ENCODE data around the gene DDX1.

The DDX1 gene

DNA sequence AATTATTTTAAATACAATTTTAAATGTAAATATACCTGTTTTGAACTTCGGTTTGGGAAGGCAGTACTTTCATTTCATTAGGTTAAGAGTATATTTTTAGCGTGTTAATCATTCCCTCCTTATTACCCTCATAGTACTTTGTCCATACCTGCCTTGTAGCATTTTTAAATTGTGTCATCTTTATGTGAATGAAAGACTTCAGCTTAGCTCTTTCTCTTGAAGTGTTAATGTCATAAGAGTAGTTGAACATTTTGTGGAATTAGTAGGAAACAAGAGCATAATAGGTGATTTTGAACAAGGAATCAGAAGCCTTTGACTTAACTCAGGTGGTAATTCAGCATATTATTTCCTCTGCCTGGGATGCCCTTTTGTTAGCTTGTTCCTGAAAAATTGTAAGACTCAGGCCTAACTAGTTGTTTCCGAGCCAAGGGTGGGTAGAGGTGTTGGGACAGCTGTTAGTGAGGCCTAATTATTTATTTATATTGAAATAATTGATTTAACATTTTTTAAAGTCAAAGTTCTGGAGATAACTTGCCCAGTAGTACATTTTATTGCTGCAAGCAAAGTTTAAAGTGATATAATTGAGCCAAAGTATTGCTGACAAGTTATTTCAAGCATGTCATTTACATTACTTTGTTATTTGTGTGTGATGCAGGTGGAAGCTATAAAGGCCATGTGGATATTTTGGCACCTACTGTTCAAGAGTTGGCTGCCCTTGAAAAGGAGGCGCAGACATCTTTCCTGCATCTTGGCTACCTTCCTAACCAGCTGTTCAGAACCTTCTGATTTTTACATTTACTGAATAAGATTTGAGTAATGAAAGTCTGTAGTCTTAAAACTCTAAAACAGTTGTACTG, 38.7 kb downstream of the DDX1 start:
- FAIRE-seq = no peak

DNA sequence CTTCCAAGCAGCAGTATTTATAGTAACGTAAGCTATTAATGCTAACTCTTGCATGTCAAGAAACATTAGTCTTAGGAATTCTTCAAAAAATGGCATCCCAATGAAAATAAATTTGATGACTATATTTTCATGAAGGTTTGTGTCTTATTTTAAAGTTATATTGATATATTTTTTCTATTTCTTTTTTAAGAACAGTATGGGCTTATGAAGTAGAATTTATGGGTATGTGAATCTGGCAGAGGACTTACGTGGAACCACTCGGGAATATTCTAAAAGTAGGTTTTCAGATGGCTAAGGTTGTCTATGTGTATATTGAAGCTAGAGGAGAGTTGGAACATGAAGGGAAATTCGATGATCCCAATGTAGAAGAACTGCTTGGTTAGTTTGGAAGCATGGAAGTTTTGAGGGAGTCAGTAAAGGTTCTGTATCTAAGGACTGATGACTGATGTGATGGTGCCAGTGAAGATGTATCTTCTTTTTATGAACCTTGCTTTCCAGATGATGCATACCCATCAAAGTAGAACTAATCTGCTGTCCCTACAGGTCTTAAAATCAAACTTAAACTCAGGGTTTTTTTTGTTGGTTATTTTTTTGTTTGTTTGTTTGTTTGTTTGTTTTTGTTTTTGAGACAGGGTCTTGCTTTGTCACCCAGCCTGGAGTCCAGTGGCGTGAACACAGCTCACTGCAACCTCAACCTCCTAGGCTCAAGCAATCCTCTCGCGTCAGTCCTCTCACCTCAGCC, 39.5 kb downstream of the DDX1 start:
- FAIRE-seq = no peak

DNA sequence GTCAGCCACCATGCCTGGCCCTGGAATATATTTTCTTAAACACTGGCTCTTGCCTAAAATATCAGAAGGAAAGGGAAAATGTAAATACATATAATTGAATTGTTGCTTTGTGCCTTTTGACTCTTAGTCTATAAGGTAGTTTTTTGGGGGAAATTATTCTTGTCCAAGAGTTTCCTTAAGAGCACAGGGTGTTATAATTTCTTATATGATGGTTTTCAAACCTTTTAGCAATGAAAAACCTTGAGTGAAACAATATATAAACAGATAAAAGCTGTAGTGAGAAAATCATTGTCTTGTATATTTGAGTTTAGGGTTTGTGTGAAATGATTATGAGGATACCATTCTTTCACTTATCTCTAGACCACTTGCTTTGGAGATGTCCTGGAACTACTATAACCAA, 40.2 kb downstream of the DDX1 start:
- FAIRE-seq = no peak

DNA sequence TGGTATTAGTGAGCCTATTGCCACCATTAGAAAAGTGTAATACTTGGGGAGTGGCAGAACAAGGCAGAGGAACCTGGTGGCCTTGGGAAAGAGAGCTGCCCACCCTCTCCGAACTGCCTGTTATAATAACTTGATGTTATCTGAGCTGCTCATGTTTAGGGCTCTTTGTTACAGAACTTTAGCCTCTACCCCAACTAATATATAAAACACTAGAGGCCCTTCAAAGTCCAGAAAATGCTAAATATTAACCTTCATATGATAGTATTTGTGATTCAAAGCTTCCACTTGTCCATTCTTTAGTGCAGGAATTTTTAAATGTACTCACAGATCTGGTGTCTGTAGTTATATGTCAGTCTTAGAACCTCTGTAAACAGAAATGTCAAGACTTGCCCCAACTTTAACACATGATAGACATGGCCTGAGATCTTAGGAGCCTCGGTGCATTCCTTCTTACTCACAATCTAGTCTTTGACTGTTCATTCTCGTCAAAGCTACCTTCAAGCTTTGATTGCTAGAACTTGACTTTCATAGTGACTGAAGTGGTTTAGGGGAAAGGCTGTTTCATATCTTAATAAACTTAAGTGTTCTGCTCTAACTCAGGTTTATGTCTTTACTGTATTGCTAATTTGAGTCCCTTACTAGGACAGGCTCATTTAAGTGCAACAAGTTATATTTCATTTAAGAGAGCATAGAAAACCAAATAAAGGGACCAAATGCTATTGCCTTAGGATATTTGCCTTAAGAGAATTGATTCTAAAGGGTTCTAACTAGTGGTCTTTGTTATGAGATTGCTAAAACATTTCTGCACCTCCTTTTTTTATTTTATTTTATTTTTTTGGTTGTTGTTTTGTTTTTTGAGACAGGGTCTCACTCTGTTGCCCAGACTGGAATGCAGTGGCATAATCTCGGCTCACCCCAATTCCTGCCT, 41.6 kb downstream of the DDX1 start:
- FAIRE-seq = no peak

DNA sequence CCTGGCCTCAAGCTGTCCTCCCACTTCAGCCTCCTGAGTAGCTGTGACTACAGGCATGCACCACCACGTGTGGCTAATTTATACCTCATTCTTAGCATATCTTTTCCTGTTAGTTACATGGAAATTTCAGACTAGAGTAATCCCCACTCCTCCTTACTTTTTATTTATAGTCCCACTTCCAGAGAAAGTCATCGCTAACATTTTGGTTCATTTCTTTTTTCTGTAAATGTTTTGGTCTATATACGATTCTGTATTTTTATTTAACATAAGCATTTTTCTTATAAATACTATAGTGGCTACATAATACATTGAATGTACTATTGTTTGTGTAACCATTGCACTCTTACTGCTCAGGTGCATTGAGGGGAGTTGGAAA, 42.3 kb downstream of the DDX1 start:
- FAIRE-seq = no peak

DNA sequence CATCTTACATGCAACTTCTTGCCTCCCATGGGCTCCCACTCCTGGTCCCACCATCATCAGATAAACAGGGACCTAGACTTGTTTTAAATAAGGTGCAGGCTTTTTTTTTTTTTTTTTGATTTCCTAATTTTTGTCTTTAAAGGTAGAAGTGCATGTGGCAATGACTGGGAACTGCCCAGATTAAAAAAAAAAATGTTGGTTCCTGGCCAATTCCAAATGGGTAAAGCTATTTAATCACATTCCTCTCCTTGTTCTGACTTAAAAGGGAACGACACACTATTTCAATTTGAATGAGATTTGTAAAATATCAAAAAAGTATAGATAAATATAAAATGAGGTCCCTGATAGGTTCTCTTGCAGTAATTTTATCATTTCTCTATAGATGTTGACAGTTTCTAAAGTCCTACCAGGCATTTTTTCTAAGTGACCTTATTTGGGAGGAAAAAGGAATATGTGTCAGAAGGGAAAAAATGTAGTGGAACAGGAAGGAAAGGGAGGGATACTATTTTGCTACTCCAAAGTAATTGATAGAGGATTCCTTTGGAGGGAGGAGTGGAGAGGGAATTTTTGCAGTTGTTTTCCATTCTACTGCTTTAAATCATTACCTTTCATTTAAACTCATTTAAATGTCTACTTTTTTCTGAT, 43.3 kb downstream of the DDX1 start:
- no peak for FAIRE-seq

DNA sequence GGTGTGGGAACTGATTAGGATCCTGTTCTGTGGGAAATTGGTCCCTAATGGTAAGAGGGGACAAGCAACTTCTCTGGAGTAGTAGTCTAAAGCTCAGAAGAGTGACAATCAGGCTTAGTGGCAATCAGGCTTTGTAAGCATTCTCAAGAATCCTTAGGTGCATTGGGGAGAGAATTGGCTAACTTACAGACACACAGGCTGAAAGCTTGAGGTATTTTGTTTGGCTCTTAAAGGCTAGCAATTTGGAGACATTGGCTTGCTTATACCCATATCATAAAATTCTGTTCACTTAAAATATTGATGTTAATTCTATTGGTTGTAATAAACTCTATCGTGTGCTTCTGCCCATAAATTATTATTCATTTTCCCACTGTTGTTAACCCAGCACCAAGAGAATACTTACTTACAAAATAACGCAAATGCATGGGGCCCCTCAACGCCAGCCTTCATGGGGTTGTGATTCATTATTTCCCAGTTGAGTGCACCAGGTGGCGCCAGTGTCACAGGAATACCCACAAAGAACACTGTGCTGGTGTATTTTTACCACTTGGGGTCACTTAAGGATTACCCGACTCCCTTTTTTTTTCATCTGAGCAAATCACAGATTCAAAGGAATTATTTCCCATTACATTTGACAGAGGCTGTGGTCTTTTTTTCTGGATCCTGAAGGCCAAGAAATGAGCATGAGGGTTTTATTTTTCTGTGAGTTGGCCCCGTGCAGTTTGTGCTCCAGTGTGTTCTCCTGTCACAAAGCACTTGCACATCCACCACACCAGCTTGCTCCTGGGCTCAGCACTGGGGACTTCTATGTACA, 45.5 kb downstream of the DDX1 start:
- FAIRE-seq = no peak

DNA sequence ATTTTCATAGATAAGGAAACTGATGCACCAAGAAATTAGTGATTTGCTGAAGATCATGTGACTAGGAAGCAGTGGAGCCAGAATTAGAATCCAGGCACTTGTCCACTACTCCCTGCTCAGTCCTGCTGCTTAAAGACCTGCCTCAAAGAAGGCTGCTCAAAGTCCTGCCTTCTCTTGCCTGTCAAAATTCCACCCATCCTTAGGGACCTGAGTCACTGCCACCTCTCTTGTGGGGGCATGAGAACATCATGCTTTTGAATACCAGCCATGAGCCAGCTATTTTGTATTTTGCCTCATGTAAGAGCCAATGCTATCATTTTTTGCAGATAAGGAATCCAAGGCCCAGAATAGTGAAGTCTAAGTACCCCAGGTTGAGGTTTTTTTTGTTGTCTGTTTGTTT, 47.1 kb downstream of the DDX1 start:
- FAIRE-seq = no peak

DNA sequence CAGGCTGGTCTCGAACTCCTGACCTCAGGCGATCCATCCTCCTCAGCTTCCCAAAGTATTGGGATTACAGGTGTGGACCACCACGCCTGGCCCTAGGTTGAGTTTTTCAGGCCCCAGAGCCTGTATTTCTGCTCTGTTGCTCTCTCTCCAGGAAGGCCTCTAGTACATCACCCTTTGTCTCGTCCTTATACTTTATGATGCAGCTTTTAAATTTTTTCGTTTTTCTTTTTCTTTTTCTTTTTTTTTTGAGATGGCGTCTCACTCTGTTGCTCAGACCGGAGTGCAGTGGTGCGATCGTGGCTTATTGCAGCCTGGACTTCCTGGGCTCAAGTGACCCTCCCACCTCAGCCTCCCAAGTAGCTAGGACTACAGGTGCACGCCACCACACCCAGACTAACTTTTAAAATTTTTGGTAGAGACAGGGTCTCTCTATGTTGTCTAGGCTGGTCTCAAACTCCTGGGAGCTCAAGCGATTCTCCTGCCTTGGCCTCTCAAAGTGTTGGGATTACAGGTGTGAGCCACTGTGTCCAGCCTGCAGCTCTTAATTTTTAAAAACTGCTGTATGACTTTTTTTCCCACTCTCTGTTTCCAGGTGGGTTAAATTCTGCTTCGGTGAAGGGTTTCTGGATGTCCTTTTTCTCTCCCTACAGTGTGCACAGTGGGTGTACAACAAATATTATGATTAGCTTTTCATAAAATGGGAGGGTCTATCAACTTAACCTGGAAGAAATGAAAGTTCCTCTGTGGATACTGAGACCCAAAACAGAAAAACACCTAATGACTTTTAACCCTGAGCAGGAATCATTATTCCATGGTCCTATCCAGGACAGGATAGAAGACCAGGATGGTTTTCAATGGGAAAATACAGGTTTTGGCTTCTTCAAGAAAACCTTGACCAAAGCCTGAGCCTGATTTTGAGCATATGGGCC, 47.9 kb downstream of the DDX1 start:
- no peak for FAIRE-seq

DNA sequence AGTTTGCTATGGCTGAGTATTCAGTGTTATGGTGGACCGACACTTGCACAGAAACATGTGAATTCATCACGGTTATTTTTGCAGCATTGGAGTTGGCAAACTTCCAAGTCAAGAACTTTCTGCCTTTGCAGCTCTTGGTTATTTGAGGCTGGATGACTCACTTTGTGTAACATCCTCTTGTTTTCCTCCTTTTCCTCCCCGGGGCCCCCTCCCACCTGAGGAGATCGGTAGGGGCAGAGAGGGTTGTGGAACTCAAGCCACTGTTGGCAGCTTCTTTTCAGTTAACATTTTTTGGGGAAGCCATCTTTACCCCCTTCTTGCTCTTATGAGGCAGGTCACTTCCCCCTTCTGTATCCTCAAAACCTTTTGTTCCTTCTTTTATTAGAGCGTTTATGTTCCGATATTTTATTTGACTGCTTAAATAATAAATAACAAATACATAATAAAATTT, 48.6 kb downstream of the DDX1 start:
- FAIRE-seq = no peak

DNA sequence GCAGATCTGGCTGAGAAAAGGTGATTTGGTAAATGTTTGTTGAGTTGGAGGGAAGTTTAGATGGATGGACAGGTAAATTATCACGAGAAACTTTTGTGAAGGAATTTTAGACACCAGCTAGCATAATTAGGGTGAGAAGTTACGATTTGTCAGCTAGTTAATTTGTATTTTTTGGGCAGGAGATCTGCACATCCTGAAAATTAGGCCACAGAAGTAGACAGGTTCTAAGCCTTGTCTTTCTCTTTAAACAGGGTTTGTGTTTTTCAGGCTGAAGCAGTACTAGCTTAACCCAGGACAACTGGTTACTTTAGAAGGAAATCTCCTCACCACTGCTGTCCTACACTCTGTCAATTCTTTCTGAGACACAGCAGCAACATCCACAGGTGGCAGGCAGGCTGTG, 49.1 kb downstream of the DDX1 start:
- no peak for FAIRE-seq

DNA sequence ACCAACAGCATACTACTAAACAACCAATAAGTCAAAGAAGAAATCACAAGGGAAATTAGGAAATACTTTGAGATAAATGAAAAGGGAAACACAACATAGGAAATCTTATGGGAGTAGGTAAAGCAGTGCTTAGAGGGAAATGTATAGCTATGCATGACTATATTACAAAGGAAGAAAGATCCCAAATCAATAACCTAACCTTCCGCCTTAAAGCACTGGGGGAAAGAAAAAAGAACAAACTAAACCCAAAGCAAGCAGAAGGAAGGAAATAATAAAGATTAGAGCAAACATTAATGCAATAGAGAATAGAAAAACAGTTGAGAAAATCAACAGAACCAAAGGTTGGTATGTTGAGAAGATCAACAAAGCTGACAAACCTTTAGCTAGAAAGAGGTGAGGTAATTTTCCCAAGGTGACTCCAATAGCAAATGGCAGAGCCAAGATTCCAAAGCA, 49.9 kb downstream of the DDX1 start:
- no peak for FAIRE-seq

DNA sequence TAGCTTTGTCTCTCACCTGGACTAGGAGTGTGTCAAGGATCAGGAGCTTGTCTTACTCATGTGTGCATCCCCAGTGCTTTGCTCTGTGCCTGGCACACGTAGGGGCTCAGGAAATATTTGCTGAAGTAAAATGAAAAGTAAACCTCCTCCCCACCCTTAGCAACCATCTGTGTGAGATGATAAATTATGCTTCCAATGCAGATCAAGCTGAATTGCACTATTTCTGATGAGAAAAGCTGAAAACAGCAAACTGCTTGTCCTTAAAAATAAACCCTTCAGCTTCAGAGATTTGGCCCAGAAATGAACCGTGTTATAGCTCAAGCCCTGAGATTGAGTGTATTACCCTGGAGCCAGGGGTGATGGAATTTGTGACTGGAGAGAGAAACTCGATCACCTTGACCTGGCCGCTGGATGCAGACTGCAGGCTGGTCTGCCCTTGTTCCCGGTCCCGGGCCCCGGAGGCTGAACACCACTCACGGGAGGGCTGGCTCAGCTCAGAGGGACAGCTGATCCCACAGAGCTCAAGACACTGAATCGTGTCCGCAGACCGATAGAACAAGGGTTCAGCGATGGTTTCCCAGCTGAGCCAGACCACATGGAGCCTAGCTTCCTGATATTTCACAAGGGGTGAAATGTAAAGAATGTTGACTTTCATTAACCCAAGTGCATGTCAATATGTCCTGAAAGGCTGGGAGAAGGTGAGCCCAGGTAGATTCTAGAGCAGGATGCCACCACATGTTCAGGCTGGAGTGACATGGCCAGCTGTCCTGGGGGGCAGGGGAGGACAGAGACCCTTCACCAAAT, 50.5 kb downstream of the DDX1 start:
- no peak for FAIRE-seq

DNA sequence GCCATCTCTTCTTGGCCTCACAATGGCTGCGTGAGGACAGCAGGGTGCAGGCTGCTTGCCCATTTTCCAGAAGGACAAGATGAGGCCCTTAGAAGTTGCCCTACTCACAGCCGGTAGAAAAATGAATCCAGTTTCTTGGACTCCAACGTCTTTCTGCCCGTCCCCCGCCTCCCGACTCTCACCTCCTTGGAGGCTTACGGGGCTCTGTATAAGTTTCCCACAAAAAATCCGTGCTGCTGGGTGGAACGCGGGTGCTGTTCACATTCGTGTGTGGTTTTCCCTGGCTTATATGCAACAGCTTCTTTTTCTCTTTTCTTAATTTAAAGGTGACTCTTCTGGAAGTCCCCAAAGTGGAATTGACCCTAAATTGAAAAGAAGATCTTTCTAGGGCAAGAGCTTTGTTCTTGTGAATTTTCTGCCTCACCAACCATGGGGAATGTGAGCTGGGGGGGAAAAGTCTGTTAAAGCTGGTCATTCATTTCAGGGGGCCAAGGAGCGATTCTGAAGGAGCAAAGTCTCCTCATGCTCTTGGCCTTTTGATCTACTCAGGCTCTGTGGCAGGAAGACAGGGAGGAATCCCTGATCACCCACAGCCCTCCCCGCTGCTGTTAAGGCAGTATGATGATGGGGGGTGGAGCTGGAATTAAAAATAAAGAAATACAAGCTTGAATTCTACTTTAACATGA, 51.3 kb downstream of the DDX1 start:
- FAIRE-seq = no peak

DNA sequence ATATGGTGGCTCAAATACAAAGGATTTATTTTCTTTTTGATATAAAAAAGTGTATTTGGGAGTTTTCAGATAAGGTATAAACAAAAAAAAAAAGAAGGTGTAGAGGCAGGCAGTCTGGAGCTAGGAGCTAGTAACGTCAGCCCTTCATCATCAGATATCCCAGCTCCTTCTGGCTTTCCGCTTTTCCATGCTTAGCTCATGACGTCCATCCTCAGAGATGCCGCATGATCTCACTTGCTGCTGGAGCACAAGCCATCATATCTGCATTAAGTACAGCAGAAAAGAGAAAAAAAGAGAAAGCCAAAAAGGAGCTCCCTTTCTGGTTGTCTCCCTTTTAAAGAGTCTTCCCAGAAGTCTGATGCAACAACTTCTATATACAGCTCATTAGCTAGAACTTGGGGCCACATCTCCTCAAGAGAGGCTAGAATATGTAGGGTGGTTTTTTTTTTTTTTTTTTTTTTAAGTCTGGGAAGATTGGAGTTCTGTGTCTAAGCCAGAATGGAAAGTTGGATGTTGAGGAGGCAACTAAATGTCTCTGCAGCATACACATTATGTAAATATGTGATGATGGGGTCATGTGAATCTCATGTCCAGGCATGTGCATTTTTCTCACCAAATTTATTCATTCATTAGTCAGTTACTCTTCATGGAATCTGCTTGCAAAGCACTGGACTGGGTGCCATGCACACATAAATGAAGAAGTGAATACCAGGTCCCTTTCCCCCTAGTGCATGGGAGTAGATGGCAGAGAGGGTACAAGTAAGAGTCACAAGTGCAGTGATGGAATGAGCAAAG, 52.3 kb downstream of the DDX1 start:
- FAIRE-seq = no peak

DNA sequence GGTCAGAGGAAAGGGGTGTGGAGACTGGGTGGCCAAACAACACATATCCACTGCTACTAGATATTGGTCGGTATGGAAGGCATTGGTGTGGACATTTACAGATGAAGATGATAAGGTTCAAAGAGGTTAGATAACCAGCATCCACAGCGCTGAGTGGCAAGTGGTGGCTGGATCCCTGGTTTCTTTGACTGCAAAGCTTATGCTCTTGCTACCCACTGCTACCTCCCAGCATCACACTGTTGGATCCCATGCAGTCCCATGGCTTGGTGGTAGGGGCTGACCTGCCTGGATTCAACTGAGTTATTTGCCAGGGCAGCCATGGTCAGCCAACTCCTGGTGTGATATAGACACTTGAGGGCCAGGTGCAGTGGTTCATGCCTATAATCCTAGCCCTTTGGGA, 53.6 kb downstream of the DDX1 start:
- FAIRE-seq = no peak

DNA sequence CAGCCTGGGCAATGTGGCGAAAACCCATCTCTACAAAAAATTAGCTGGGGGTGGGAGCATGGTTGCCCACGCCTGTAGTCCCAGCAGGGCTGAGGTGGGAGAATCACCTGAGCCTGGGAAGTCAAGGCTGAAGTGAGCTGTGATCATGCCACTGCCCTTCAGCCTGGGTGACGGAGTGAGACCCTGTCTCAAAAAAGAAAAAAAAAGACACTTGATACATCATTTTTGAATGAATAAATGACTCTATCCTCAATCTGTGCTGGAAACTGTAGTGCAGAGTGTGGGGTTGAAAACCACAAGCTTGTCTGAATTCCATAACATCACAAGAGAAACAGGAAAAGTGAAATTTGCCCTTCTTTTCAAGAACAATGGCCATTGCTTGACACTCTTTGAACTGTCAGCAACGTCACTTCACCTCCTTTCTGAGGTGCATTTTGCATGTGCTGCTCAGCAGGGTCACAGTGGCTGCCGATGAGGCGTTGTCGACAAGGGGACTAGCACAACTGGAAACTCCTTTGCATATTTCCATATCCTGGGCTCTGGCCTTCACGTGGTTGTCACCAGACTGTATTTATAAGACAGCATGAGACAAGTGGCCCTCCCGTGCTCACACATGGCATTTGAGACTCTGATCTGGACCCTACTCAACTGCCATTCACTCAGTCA, 54.2 kb downstream of the DDX1 start:
- FAIRE-seq = no peak

DNA sequence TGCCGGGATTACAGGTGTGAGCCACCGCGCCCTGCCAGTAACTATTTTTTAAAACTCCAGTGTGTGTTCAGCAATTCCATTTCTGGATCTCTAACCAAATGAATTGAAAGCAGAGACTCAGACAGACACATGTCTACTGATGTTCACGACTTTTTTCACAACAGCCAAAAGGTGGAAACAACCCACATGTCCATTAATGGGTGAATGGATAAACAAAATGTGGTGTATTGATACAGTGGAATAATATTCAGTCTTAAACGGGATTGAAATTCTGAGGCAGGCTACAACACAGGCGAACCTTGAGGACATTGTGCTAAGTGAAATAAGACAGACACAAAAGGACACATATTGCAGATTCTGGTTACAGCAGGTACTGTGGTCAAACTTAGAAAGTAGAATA, 55.0 kb downstream of the DDX1 start:
- no peak for FAIRE-seq
